Activated T-helper 17 cell treated with anti-CD3 and anti-CD28 coated beads, Interleukin-2, amount 50 U/mL, for 72 hours (primary cell): ENCODE results near the gene CLEC17A. TPM values are rescaled to one million over a fixed set of nuclear protein-coding genes. Genes with fewer than 3 reads are reported as not detected.
"Not testable (repeated sequence)": the region's sequence is repeated elsewhere in the genome, so short reads cannot be mapped to it uniquely, and the experiment has no call there.

Experiments used
- ATAC-seq: fragments of 150-1000 bp; cut with Tn5 transposase; replicated peaks from 2 replicates; pipeline ENCODE4 v1.10.0; 2021; ENCODE audit warnings: mild to moderate bottlenecking, moderate library complexity
- H3K27ac Mint-ChIP-seq: one replicate; pipeline ENCODE4 v1.8.0; 2022; ENCODE audit warnings: mixed read lengths
- H3K27me3 Mint-ChIP-seq: one replicate; pipeline ENCODE4 v1.8.0; 2022; ENCODE audit warnings: mixed read lengths
- H3K36me3 Mint-ChIP-seq: one replicate; pipeline ENCODE4 v1.8.0; 2022; ENCODE audit warnings: low read depth, mild to moderate bottlenecking, mixed read lengths
- H3K4me1 Mint-ChIP-seq: one replicate; pipeline ENCODE4 v1.8.0; 2022; ENCODE audit warnings: mixed read lengths
- H3K4me3 Mint-ChIP-seq: one replicate; pipeline ENCODE4 v1.8.0; 2022; ENCODE audit warnings: mild to moderate bottlenecking, mixed read lengths
- H3K9me3 Mint-ChIP-seq: one replicate; pipeline ENCODE4 v1.8.0; 2022; ENCODE audit warnings: mixed read lengths
- total RNA-seq, 2 donors: library from RNA; stranded (reverse); gene quantifications; one replicate each; pipeline ENCODE4 v1.2.3, GENCODE V29; 2022

Gene CLEC17A
- total RNA-seq, 2 donors from 2014 or later, result 0.78 to 2.0 TPM

DNA sequence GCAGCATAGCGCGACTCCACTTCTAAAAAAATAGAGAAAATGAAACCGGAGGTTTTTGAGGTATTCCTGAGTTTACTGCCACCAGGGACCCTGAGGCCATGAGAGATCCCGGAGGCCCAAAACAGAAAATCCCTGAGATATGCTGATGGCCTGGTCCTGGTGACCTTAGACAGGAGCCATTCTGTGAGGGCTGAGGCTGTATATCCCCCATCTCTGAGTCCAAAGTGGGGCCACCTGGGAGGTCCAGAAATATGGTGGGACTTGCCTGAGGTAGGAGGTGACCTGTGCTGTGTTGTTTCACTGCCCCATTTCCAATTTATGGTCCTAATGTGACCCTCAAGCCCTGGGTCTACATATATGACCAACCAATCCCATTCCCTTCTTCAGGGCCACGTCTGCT lies 1.5 kb downstream of the CLEC17A start:
- peak overlapping the region; percentile 68 for H3K27ac Mint-ChIP-seq
- H3K36me3 Mint-ChIP-seq, H3K4me3 Mint-ChIP-seq, H3K27me3 Mint-ChIP-seq, H3K9me3 Mint-ChIP-seq, H3K4me1 Mint-ChIP-seq, ATAC-seq: not testable (repeated sequence)

- ATAC-seq, result peak; percentile 88
- not testable (repeated sequence) for H3K4me1 Mint-ChIP-seq, H3K9me3 Mint-ChIP-seq, H3K27me3 Mint-ChIP-seq, H3K36me3 Mint-ChIP-seq
- peak overlapping the region; percentile 61 for H3K4me3 Mint-ChIP-seq
- peak overlapping the region; percentile 94 for H3K27ac Mint-ChIP-seq
Measured at GRCh38 chr19:14585187-14585586, 2.3 kb downstream of the CLEC17A start.

GRCh38 chr19:14589433-14589832 lies 6.5 kb downstream of the CLEC17A start:
- peak; percentile 67 for ATAC-seq
- not testable (repeated sequence) for H3K4me1 Mint-ChIP-seq, H3K27me3 Mint-ChIP-seq, H3K4me3 Mint-ChIP-seq, H3K36me3 Mint-ChIP-seq, H3K9me3 Mint-ChIP-seq
- peak overlapping the region; percentile 65 for H3K27ac Mint-ChIP-seq

DNA sequence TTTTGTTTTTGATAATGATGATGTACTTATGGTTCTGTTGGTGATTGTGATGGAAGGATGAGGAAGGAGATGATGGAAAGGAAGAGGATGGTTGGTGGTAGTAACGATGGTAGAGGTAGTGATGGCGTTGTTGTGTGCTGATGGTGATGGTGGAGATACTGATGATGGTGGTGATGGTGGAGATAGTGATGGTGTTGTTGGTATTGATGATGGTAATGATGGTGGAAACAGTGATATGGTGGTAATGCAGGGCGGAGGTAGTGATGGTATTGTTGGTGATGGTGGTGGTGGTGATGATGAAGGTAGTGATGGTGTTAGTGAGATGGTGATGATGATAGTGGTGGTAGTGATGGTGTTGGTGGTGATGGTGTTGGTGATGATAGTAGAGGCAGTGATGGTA lies 12.7 kb downstream of the CLEC17A start:
- Mint-ChIP-seq H3K36me3 (no peaks in the 10 kb centered on the region), H3K9me3 (peaks cover 6% of the 10 kb centered on the region), H3K4me1 (no peaks in the 10 kb centered on the region), H3K27ac (no peak overlapping the region), H3K27me3 (no peaks in the 10 kb centered on the region), H3K4me3 (no peak overlapping the region)
- ATAC-seq, result no peak

DNA sequence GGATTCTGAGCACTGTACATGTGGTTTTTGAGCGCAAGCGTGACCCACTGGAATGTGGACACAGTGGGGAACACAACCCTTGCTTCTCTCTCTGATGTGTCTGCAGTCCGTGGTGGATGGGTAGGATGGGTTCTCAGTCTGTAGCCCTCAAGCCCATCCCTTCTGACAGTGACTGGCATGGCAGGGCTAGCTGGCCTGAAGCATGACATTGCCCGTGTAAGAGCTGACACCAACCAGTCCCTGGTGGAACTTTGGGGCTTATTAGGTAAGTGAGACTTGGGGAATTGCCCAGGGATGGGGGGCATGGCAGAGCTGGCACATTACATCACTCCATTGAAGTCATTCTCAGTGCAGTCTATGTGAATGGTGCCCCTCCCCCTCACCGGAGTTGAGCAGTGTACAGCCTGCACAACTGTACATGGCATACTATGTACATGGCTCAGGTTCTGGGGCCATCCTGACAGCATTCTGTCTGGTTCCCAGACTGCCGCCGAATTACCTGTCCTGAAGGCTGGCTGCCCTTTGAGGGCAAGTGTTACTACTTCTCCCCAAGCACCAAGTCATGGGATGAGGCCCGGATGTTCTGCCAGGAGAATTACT lies 16.8 kb downstream of the CLEC17A start:
- no peak overlapping the region for H3K4me3 Mint-ChIP-seq
- peaks cover 6% of the 10 kb centered on the region for H3K9me3 Mint-ChIP-seq
- peaks cover 4% of the 10 kb centered on the region for H3K4me1 Mint-ChIP-seq
- H3K36me3 Mint-ChIP-seq, result no peaks in the 10 kb centered on the region
- H3K27me3 Mint-ChIP-seq, result no peaks in the 10 kb centered on the region
- no peak overlapping the region for H3K27ac Mint-ChIP-seq
- ATAC-seq, result no peak

DNA sequence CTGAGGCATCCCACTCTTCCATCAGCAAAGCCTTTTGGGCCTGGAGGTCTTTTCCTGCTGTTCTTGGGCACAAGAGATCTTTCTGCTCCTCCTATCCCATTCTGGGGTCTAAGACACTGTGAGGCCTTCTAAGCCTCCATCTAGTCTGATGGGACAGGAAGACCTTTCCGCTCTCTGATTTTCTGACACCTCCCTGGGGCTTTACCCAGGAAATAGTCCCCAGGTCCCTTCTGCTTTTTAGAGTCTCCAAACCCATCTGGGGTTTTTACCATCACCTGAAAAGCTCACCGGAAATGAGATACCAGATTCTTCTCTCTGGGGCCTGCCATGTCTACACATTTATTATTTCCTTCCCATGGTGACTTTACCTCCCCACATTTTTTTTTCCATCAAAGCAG lies 21.1 kb downstream of the CLEC17A start:
- peak; percentile 79 for ATAC-seq
- Mint-ChIP-seq H3K36me3 (no peaks in the 10 kb centered on the region), H3K27ac (peak overlapping the region; percentile 86), H3K9me3 (no peaks in the 10 kb centered on the region), H3K27me3 (no peaks in the 10 kb centered on the region), H3K4me1 (peaks cover 4% of the 10 kb centered on the region), H3K4me3 (peak overlapping the region; percentile 58)

DNA sequence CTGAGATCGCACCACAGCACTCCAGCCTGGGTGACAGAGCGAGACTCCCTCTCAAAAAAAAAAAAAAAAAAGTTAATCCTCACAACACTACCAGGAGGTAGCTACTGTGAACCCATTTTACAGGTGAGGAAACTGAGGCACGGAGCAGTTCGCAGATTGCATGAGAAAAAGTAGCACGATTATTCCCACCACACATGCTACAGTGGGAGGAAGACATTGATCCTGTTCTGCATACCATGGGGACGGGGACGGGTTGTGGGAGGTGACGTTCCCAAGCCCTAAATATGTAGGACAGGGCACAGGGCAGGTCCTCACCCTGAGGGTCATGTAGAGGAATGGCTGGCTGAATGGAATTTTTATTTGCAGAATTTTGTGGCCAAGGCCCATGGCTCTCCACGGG lies 23.7 kb downstream of the CLEC17A start:
- no peak for ATAC-seq
- Mint-ChIP-seq H3K4me1 (peaks cover 4% of the 10 kb centered on the region), H3K4me3 (no peak overlapping the region), H3K36me3 (no peaks in the 10 kb centered on the region), H3K27ac (no peak overlapping the region), H3K9me3 (no peaks in the 10 kb centered on the region), H3K27me3 (no peaks in the 10 kb centered on the region)

- no peaks in the 10 kb centered on the region for H3K9me3 Mint-ChIP-seq
- no peak overlapping the region for H3K4me3 Mint-ChIP-seq
- H3K27me3 Mint-ChIP-seq, result no peaks in the 10 kb centered on the region
- H3K36me3 Mint-ChIP-seq, result no peaks in the 10 kb centered on the region
- no peak overlapping the region for H3K27ac Mint-ChIP-seq
- ATAC-seq, result no peak
- no peaks in the 10 kb centered on the region for H3K4me1 Mint-ChIP-seq
Measured at GRCh38 chr19:14611051-14611450, 28.2 kb downstream of the CLEC17A start.

- H3K36me3 Mint-ChIP-seq, H3K27me3 Mint-ChIP-seq, H3K9me3 Mint-ChIP-seq, H3K27ac Mint-ChIP-seq, ATAC-seq, H3K4me3 Mint-ChIP-seq, H3K4me1 Mint-ChIP-seq: not testable (repeated sequence)
Measured at GRCh38 chr19:14612242-14612641, 29.4 kb downstream of the CLEC17A start.

- no peaks in the 10 kb centered on the region for H3K36me3 Mint-ChIP-seq
- no peak for ATAC-seq
- H3K4me1 Mint-ChIP-seq, result no peaks in the 10 kb centered on the region
- H3K9me3 Mint-ChIP-seq, result no peaks in the 10 kb centered on the region
- no peaks in the 10 kb centered on the region for H3K27me3 Mint-ChIP-seq
- no peak overlapping the region for H3K4me3 Mint-ChIP-seq
- H3K27ac Mint-ChIP-seq, result no peak overlapping the region
Measured at GRCh38 chr19:14612657-14613056, 29.8 kb downstream of the CLEC17A start.

- H3K4me3 Mint-ChIP-seq, H3K4me1 Mint-ChIP-seq, H3K27me3 Mint-ChIP-seq, H3K9me3 Mint-ChIP-seq, H3K27ac Mint-ChIP-seq, ATAC-seq, H3K36me3 Mint-ChIP-seq: not testable (repeated sequence)
Measured at GRCh38 chr19:14613399-14614098, 30.7 kb downstream of the CLEC17A start.

DNA sequence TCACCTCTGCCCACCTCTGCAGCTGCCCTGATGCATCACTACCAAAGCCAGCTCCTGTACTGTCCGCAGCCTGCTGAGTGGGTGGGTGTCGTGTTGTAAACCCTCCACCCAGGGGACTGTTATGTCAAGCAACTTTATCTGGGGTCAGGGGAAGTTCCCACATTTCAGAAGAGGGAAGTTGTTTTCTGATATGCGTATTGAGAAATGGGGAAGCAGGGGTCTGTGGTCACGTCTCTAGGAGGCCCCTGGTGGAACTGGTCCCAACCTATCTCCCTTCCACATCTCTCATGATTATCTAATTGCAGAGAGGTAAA lies 31.2 kb downstream of the CLEC17A start:
- no peak for ATAC-seq
- H3K36me3 Mint-ChIP-seq, result no peaks in the 10 kb centered on the region
- H3K27me3 Mint-ChIP-seq, result no peaks in the 10 kb centered on the region
- H3K4me3 Mint-ChIP-seq, result no peak overlapping the region
- no peaks in the 10 kb centered on the region for H3K4me1 Mint-ChIP-seq
- H3K27ac Mint-ChIP-seq, result no peak overlapping the region
- no peaks in the 10 kb centered on the region for H3K9me3 Mint-ChIP-seq

GRCh38 chr19:14615623-14616022 lies 32.7 kb downstream of the CLEC17A start:
- H3K4me3 Mint-ChIP-seq, result no peak overlapping the region
- H3K27me3 Mint-ChIP-seq, result no peaks in the 10 kb centered on the region
- no peaks in the 10 kb centered on the region for H3K36me3 Mint-ChIP-seq
- H3K27ac Mint-ChIP-seq, result no peak overlapping the region
- ATAC-seq, result no peak
- no peaks in the 10 kb centered on the region for H3K4me1 Mint-ChIP-seq
- no peaks in the 10 kb centered on the region for H3K9me3 Mint-ChIP-seq

DNA sequence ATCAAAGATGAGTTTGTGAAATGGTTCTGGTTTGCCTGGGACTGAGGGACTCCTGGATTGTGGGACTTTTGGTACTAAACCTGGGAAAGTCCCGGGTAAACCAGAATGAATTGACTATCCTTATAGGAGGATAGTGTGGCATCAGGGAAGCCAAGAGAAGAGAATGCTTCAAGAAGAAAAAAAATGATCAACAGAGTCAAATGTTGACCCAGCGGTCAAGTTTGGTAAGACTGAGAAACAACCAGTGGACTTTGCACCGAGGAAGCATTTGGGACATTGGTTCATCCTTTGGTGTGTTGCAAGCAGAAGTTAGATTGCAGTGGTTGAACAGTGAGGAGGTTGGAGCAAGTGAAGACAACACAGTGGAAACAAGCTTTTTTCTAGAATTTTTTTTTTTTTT lies 33.5 kb downstream of the CLEC17A start:
- no peaks in the 10 kb centered on the region for H3K9me3 Mint-ChIP-seq
- H3K4me1 Mint-ChIP-seq, result no peaks in the 10 kb centered on the region
- no peak overlapping the region for H3K4me3 Mint-ChIP-seq
- H3K36me3 Mint-ChIP-seq, result no peaks in the 10 kb centered on the region
- no peak for ATAC-seq
- H3K27me3 Mint-ChIP-seq, result no peaks in the 10 kb centered on the region
- no peak overlapping the region for H3K27ac Mint-ChIP-seq

GRCh38 chr19:14619404-14619803 lies 36.5 kb downstream of the CLEC17A start:
- Mint-ChIP-seq H3K4me3 (no peak overlapping the region), H3K9me3 (no peaks in the 10 kb centered on the region), H3K27ac (no peak overlapping the region), H3K4me1 (no peaks in the 10 kb centered on the region), H3K36me3 (no peaks in the 10 kb centered on the region), H3K27me3 (no peaks in the 10 kb centered on the region)
- no peak for ATAC-seq

DNA sequence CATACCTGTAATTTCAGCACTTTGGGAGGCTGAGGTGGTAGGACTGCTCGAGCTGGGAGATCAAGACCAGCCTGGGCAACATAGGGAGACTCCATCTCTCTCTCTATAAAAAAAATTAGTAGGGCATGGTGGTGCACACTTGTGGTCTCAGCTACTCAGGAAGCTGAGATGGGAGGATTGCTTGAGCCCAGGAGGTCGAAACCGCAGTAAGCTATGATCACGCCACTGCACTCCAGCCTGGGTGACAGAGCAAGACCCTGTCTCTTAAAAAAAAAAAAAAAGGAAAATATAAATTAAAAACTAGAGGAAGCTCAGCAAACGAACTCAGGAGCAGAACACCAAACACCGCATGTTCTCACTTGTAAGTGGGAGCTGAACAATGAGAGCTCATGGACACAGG lies 41.6 kb downstream of the CLEC17A start:
- H3K36me3 Mint-ChIP-seq, H3K27me3 Mint-ChIP-seq, H3K9me3 Mint-ChIP-seq, H3K27ac Mint-ChIP-seq, ATAC-seq, H3K4me1 Mint-ChIP-seq, H3K4me3 Mint-ChIP-seq: not testable (repeated sequence)
